ENCODE measurements around the gene MINDY3.
"Not testable (repeated sequence)": the region's sequence is repeated elsewhere in the genome, so short reads cannot be mapped to it uniquely, and the experiment has no call there.

The MINDY3 gene

DNA sequence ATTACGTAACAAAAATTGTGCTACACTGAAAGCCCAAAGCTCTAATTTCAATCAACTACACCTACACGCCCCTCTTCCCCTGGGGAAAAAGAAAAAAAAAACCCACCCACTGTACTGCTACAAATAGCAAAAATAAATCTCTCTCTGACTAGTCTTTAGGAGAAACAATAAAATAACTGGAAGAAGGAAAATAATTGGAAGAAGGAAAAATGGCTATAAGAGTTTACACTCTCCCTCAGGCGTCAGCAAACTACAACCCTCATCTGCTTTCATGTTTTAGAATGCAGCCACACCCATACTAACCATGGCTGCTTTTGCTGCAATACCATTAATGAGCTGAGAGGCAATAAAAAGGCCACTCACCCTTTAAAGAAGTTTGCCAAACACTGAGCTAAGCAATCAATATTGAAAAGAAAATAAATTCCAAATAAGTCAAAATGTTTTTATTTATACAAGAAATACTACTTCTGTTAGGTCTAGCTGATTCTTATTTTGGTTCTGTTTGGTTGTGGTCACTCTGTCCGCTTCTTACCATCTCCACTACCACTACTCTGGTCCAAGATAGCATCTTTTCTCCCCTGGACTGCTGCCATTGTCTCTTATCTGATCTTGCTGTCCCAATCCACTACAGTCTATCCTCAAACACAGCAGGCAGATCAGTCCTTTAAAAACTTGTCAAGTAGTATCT, 3.8 kb downstream of the MINDY3 start:
- no peak for DNase-seq

DNA sequence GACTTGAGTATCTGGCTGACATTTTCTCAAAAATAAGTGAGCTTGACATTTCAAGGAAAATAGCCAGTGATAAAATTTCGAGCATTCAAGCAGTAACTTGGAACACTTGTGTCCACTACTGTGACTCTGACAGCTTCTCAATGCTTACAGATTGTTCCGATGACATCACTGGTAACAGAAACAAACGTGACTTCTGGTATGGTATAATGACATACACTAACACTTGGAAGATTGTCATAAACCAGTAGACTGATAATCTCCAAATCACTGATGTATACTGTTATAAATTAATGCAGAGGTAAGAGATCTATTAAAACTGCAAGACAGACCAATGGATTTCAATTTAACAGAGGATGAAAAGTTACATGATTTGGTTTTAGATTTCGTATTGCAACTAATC, 6.5 kb downstream of the MINDY3 start:
- no peak for DNase-seq

DNA sequence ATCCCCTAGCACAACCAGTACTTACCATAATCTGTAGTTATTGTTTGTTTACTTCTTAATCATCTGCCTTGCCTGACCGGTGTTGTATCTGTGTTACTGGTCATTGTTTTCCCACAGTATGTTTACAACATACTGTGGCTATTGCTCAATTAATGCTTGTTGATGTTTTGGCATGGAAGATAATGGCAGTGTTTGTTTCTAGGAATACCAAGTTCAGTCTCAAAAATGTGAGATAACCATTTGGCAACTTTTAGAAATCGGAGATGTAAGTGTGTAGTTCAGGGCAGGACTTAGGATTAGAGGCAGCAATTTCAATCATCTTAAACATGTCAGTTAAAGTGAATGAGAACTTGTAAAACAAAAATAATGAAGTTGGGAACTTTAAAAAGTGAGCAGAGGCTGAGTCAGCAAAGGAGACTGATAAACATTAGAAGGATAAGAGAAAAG, 8.2 kb downstream of the MINDY3 start:
- no peak for DNase-seq

DNA sequence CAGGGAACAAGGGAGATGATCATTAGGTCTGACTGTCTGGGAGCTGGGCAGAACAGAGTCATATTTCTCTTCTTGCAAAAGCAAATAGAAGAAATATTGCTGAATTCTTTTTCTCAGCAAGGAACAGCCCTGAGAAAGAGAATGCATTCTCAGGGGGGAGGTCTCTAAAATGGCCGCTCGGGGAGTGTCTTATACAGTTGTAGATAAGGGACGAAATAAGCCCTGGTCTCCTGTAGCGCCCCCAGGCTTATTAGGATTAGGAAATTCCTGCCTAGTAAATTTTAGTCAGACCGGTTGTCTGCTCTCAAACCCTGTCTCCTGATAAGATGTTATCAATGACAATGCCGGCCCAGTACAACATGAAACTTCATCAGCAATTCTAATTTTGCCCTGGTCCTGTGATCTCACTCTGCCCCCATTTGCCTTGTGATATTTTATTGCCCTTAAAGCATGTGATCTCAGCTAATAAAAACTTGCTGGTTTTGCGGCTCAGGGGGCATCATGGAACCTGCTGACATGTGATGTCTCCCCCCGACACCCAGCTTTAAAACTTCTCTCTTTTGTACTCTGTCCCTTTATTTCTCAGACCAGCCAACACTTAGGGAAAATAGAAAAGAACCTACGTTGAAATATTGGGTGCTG, 9.8 kb downstream of the MINDY3 start:
- not testable (repeated sequence) for DNase-seq

DNA sequence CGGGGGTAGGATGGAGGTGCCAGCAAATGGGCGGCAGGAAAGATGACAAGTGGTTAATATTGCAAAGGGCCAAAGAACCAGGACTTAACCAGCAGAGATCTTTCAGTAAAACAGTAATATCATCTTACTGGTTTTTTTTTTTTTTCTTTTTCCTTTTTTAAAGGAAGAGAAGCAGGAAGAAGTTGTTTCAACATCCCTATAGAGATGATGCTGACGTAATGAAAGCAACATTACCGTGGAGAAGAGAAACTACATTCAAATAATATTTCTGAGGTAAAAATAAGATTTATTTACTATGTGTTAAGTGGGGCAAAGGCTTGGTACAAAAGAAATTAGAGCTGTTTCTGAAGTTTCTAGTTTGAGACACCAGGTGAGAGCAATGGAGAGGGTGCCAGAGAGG, 11.0 kb downstream of the MINDY3 start:
- DNase-seq = no peak

DNA sequence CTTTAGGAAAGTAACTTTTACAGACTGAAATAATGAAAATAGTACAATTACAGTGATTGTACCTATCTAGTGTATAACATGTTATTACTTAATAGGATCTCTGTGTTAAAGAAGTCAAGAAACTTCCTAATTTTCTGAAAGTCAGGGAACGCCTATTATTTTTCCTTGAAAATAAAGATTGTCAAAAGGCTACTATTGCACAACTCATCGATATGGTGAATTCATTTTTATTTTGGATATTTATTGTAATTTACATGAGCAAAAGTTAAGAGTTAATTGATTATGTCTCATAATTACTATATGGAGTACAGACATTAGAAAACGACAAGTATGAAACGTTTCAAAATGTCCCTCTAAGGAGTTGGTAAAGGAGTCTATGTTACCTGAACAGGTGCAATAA, 12.8 kb downstream of the MINDY3 start:
- no peak for DNase-seq

DNA sequence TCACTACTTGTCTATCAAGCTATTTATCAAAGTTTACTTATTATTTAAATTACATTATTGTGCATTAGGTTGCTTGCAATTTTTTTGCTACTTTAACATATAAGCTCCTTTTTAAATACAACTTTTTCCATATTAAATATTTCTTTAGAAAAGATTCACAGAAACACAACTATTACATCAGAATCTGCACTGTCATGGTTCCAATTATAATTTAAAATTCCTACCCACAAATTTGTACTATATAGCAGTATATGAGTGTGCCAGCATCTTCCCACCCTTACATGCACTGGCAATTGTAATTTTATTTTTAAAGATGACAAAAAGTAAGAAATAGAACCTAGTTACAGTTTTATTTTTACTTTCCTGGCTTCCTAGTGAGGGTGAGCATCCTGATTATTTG, 15.8 kb downstream of the MINDY3 start:
- no peak for DNase-seq

DNA sequence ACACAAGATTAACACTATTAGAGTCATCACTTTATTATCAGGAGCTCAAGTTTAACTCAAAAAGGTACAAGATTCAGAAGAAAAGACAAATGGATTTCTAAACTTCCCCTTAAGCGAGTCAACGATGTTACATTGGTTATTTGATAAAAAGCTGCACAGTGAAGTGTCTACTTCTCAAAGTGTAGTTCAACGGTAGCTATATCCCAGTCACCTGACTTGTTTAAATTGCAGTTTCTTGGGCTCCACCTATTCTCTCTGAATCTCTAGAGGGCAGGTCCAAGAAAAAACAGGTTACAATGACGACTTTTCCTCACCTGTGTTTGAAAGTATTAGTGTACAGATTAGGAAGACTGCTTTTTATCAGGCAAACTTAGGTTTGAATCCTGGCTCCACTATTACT, 16.6 kb downstream of the MINDY3 start:
- DNase-seq = no peak

DNA sequence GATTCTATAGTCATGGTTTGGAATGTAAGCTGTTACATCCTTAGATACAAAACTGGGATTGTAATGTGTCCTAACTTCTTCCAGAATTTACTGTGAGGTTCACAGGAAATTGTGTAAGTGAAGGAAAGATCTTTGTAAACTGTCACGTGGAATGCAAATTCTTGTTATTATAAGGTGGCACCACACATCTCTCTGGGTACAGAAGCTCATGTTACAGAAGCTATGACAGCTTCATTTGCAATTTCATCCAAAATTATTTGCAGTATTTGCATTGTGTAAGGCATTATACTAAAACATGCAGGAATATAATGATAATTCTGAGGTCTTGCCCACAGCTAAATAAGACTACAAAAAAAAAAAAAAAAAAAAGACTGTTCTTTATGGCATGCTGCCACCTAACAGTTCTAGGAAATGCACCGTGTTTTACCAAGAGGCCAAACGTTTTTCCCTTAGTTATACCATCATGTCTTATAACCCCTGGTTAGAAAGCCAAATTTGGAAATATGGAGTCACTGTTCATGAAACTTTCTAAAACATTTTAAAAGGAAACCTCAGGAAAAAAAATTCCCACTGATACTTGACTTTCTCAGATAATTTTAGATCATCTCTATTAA, 17.6 kb downstream of the MINDY3 start:
- no peak for DNase-seq

DNA sequence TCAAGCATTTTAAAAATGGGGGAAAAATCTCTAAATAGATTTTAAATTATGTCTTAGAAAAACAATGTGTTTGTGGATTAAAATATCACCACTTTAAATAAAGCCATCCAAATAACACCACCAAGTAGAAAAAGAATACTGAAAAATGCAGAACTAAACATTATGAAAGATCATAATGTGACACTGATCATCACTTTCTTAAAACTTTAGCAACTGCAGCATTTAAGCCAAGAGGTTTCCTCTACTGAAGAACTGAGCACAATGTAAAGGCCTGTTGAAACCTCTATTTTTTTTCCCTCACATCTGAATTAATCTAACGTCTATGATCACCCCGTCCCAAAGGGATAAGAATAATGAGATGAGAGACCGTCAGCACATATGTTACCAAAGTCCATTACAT, 18.6 kb downstream of the MINDY3 start:
- no peak for DNase-seq

DNA sequence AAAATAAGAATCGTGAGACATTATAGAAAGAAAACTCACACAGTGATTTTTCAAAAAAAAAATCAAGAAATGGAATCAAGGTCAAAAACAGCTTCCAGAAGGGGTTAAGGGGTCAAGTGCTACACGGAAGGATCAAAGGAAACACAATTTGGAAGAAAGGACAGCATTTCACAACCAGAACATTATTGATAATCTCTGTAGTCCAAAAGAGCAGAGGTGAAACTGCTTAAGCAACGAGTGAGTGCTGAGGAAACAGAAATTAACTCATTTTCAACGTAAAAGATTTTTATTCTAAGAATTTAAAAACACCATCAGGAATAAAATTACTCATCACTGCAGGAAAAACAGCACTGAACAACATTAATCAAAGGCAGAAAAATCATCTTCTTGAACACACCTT, 23.5 kb downstream of the MINDY3 start:
- no peak for DNase-seq

DNA sequence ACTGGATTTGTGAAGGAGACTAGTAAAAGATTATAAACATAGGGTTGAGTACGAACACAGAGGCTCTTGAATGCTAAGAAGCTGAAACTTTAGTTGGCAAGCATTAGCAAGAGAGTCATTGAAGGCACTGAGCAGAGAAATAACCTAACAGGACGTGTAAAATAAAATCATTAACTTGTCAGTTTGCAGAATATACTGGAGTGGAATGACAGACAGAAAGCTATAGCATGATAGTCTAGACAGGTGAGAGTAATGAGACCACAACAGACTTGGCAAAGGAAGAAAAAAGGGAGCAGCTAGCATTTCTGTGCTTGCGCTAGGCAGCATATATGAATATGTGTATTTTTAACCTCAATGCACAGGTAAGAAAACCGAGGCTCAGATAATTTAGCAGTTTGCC, 30.8 kb downstream of the MINDY3 start:
- no peak for DNase-seq

DNA sequence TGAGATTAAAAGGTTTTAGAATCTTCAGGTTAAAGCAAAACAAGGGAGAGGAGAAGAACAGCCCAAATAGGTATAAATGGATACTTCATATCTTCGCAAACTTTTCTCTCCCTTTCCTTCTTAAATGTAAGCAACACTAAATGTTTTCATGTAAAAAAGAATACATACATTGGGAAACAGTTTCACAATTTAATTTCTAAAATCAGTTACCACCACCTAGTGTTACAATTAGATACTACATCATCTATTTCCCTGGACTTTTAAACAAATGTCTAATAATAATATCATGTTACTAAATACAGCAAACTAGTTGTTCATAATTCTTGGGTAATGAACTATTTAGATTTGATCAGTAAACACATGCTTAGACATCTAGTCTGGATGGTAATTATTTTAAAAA, 35.8 kb downstream of the MINDY3 start:
- DNase-seq = no peak

DNA sequence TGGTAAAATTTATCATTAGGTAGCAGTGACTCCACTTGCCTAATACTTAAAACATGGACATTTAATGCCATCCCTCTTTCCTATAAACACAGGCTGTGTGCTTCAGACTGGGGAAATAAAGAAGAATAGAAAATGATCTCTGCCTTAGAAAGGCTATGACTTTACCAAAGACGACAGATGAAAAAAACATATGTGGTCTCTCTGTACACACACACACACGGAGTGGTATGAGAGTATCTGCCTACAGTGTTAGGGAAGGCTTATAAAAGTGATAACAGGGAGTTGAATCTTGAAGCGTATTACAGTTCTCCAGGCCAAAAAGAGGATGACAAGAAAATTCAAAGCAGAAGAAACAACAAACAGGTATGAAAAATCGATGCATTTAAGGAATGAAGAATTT, 38.2 kb downstream of the MINDY3 start:
- DNase-seq = no peak

DNA sequence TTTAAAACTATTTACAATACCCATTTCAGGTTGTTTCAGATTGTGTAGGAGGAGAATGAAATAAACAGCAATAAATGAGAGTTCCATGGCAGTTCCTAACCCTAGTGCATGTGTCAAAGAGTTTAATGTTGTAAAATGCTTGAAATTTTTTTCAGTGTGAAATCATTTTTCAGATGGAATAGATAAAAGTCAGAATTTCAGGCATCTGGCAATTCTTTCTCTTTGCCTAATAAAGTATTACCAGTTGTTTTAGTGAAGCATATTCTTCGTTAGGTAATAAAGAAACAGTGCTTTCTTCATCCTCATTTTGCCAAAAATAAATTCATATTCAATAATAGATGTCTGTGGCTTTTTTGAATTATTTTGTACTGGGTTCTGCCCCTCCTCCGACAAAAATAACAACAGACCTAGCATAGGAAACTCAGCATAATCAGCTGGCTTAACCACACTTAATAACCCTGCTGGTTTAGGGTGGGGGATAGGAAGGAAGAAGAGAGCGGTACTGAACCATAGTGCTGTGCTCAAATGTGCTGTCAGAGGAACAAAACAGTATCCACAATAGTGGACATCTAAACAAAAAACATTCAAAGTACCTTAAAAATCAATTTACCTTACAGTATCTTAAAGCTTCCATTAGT, 39.1 kb downstream of the MINDY3 start:
- no peak for DNase-seq

DNA sequence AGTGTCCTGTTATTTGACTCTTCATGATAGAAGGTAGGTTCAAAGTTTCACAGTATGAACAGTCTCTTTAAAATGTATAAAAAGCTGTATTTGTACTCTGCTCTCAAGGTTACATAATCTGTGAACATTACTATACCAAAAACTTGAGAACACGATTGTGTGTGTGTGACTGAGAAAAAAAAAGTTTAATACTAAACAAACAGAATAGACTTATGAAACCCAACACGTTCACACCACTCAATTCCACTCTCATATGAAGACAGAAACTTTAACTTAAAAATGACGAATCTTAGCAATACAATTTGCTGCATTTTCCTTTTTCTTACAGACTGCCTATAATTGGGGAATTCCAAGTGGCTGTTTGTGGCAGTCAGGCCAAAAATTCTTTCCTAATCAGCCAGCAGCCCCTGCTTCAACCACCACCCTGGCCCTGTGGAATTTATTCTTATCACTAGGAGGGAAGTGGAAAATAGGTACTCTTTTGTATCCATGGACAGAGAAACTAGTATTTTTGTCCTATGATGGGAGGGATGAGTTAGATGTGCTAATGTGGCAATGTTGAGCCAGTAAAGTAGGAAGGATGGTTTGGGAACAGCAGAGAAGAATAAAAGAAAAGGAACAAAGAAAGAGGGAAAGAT, 42.8 kb downstream of the MINDY3 start:
- DNase-seq = no peak

DNA sequence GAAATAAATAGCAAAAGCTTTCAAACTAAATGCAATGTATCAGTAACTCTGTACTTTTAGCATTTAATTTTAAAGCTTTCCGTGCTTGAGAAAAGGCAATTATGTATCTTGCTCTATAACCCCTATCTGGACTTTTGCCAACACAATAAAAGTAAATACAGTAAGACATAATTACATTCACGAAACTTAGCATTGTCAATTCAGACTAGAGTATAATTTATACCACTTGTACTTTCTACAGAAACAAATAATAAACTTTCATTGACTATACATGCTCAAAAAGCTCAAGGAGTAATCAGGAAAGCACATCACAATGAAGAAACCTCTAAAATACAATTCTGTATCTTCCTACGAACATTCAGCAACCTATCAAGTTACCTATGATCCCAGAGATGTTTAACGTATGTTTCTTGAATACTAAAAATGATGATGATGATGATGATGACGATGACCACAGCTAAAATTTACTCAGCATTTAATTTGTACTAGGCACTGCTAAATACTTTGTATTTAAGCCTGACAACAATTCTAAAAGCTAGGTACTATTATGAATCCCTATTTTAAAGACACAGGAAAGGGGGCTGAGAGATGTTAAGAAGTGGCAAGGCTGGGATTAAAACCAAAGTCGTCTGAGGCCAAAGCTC, 44.9 kb downstream of the MINDY3 start:
- DNase-seq = no peak

DNA sequence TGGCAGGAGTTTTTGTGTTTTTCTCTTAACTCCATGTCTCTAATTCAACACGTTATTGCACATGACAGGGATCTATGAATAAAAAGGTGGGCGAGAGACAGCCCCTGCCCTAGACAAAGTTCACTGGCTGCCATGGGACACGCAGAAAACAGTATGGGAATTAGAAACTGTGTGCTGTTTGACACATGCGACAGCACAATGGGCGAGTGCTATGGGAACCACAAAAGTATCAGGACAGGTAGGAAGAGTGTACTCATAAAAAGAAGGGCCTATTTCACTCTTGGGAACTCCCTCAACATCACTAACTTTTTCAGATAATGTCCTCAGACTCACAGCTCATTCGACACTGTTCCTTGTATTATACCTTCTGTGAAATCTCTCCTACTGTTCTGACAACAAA, 45.7 kb downstream of the MINDY3 start:
- DNase-seq = no peak

DNA sequence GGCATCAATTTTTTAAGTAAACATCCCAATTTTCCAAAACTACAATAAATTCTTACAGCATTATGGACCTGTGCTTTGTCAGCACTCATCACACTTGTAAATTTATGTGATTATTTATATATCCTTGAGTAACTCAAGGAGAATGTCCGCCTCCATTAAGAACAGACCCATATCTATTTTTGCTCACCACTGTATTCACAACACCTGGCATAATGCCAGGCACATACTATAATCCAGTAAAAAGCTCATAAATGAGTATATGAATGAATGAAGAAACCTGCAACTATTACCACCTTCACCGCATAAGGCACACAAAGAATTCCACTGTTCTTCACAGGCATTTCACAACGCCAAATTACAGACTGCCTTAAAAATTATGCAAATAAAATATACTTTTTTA, 46.9 kb downstream of the MINDY3 start:
- no peak for DNase-seq

DNA sequence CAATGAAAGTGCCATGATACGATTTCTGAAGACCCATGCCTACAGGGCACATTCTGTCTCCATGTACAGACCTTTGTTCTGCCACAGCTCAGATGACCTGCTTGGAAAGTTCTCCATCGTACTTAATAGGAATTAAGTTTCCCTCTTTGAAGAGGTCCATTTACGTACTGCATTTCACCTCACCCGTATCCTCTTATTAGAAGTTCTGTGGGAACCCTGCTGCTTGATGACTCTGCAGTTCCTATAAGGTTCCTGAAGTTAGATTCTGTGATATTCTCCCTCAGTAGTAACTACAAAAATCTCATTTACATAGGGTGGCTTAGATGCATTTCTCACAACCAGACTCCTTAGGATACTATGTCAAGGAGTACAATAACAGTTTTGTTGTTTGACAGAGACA, 50.9 kb downstream of the MINDY3 start:
- no peak for DNase-seq

DNA sequence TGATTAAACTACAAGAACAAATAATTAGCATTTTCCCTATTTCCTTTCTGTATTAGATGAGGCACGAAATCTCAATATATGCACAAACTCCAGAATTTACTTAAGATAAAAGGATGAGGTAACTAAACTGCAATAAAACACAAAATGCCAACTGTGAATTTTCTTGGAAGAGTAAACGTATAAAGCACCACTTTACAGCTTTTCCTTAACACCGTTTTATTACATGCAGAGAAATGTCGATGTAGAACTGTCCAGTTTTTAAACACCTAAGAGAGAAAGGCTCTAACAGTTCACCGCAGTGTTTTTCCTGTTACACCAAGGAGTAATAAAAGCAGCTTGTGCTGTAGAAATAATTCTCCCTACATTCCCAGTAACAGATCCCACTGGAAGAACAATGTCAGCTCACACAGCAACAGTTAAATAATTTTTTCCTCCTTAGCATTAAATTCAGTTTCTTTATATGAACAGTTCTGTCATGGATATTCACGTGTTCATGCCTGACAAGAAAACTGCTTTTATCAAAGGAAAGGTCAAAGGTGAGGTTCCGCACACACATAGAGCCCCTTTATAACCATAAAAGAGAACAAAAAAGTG, 52.0 kb downstream of the MINDY3 start:
- DNase-seq = no peak

DNA sequence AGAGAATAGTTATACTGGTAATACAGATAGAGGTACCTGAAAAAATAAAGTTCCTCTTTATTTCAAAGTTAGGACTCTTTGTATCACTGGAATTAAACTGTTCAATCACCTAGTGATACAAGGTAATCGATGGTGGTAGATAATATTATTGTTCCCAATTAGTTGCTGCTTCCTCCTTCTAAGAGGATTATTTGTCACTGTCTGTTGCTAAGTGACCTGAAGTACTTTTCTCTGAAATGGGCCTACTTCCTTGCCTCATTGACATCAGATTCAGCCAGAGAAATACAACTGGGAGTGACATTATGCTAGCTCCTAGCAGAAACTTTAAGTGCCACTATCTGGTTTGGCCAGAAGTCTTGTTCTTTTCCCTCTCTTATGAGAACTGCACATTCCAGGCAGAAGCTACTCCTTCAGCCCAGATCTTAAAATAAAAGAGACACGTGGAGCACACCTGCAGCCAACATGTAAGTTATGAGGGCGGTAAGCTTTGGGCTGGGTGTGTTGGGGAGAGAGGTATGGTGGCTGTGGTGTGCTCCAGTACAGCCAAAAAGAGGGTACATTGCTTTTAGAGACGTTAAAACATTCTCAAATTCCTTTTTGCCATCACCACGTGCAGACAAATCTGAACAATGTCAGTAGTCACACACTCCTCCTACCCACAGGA, 54.8 kb downstream of the MINDY3 start:
- no peak for DNase-seq

Measured in femur (tissue), 1 donor.